Smooth muscle cell (in vitro differentiated cells): ENCODE data around the gene CRNKL1. TPM values are rescaled to one million over a fixed set of nuclear protein-coding genes. Genes with fewer than 3 reads are reported as not detected.

Source experiments
- DNase-seq: peaks from one replicate; lab custom pipeline; 2025; ENCODE audit not compliant: unreplicated experiment; lab: John Stamatoyannopoulos, UW
- H2AFZ ChIP-seq: fragments of 200-600 bp; sonication (generic); 2 replicates; pipeline ENCODE4 v1.6.0; 2016; ENCODE audit warnings: antibody characterized with exemption, low read depth, mild to moderate bottlenecking
- H3F3A ChIP-seq: fragments of 200-600 bp; sonication (generic); 2 replicates; pipeline ENCODE4 v1.6.0; 2017; ENCODE audit warnings: antibody characterized with exemption, low read depth
- H3K27ac ChIP-seq: fragments of 200-600 bp; sonication (generic); 2 replicates; pipeline ENCODE4 v1.5.1; 2016; ENCODE audit warnings: low read depth, mild to moderate bottlenecking
- H3K27me3 ChIP-seq: fragments of 200-600 bp; sonication (generic); 2 replicates; pipeline ENCODE4 v1.6.1; 2016; ENCODE audit warnings: low read depth, mild to moderate bottlenecking
- H3K36me3 ChIP-seq: fragments of 200-600 bp; sonication (generic); 2 replicates; pipeline ENCODE4 v1.5.1; 2016; ENCODE audit warnings: low read depth
- H3K4me1 ChIP-seq: fragments of 200-600 bp; sonication (generic); 2 replicates; pipeline ENCODE4 v1.5.1; 2016; ENCODE audit warnings: low read depth
- H3K4me2 ChIP-seq: fragments of 200-600 bp; sonication (generic); 2 replicates; pipeline ENCODE4 v1.6.0; 2016; ENCODE audit warnings: mild to moderate bottlenecking
- H3K4me3 ChIP-seq: fragments of 200-600 bp; sonication (generic); 2 replicates; pipeline ENCODE4 v1.5.1; 2016; ENCODE audit warnings: mild to moderate bottlenecking
- H3K79me2 ChIP-seq: fragments of 200-600 bp; sonication (generic); 2 replicates; pipeline ENCODE4 v1.6.0; 2016; ENCODE audit warnings: low read depth, mild to moderate bottlenecking
- H3K9ac ChIP-seq: fragments of 200-600 bp; sonication (generic); 2 replicates; pipeline ENCODE4 v1.6.0; 2016; ENCODE audit warnings: low read depth
- H3K9me3 ChIP-seq: fragments of 200-600 bp; sonication (generic); replicated peaks from 2 replicates; pipeline ENCODE4 v1.5.1; 2016; ENCODE audit warnings: low read depth
- H4K20me1 ChIP-seq: fragments of 200-600 bp; sonication (generic); 2 replicates; pipeline ENCODE4 v1.6.0; 2016; ENCODE audit warnings: low read depth
- WGBS: methylation state at CpG from one replicate; pipeline ENCODE4 v1.1.7; 2016; ENCODE audit warnings: low lambda C conversion rate; 5-methylcytosine and 5-hydroxymethylcytosine counted together
- polyA plus RNA-seq: library from polyadenylated mRNA; unstranded; fragments of >200 nt; fragmentation: Nextera tagmentation; extraction: Ambion mirVana; gene quantifications from 2 replicates; pipeline ENCODE4 v1.2.1, GENCODE V29; 2016
- total RNA-seq: library from RNA; depleted of rRNA; stranded (reverse); fragments of >200 nt; gene quantifications from 2 replicates; pipeline ENCODE4 v1.2.3, GENCODE V29; 2014
- TF ChIP-seq, protein P1 (sequence below): fragments of 200-600 bp; sonication (generic); IDR thresholded peaks from 2 replicates; pipeline ENCODE4 v1.5.1; 2017; ENCODE audit warnings: borderline replicate concordance, mild to moderate bottlenecking, antibody characterized with exemption; ENCODE audit not compliant: insufficient read depth, poor library complexity, severe bottlenecking

The CRNKL1 gene
- total and polyA plus RNA-seq, 2 experiments from 2014 or later = 12.3 to 26.0 TPM

GRCh38 chr20:20027284-20027683 is 25.0 kb downstream of the CRNKL1 start:
- TF ChIP-seq, protein P1, sequence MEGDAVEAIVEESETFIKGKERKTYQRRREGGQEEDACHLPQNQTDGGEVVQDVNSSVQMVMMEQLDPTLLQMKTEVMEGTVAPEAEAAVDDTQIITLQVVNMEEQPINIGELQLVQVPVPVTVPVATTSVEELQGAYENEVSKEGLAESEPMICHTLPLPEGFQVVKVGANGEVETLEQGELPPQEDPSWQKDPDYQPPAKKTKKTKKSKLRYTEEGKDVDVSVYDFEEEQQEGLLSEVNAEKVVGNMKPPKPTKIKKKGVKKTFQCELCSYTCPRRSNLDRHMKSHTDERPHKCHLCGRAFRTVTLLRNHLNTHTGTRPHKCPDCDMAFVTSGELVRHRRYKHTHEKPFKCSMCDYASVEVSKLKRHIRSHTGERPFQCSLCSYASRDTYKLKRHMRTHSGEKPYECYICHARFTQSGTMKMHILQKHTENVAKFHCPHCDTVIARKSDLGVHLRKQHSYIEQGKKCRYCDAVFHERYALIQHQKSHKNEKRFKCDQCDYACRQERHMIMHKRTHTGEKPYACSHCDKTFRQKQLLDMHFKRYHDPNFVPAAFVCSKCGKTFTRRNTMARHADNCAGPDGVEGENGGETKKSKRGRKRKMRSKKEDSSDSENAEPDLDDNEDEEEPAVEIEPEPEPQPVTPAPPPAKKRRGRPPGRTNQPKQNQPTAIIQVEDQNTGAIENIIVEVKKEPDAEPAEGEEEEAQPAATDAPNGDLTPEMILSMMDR = no peak
- H3K79me2 ChIP-seq = peaks cover 61% of the 10 kb centered on the region
- DNase-seq = no peak
- H3K9me3 ChIP-seq = no peaks in the 10 kb centered on the region
- no peak overlapping the region for H3K4me2 ChIP-seq
- no peak overlapping the region for H3K4me3 ChIP-seq
- H3F3A ChIP-seq = peaks cover 6% of the 10 kb centered on the region
- peaks cover 60% of the 10 kb centered on the region for H4K20me1 ChIP-seq
- no peaks in the 10 kb centered on the region for H3K27me3 ChIP-seq
- 100% methylated on average over 2 of the region's 2 CpGs for WGBS
- no peak overlapping the region for H3K9ac ChIP-seq
- no peaks in the 10 kb centered on the region for H3K4me1 ChIP-seq
- no peak overlapping the region for H3K27ac ChIP-seq
- no peak overlapping the region for H2AFZ ChIP-seq
- peaks cover 15% of the 10 kb centered on the region for H3K36me3 ChIP-seq

DNA sequence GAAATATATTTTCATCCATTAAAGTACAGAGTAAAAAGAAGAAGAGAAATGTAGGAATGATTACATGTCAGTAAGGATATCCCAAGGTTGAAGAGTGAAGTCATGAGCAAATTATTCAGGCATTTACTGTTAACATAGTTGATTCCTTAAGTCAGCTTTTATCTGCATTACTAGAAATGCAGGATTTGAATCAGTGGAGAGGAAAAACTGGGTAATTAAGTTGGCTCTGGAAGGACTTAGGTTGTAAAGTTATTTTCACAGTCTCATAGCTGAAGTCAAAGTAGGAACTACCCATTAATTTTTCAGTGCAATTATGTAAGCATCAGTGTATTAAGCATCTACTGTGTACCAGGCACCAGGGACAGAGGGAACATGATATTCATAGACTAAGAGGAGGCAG is 27.3 kb downstream of the CRNKL1 start:
- no peak overlapping the region for H2AFZ ChIP-seq
- H3K36me3 ChIP-seq = peaks cover 4% of the 10 kb centered on the region
- TF ChIP-seq, protein P1 = no peak
- H4K20me1 ChIP-seq = peaks cover 65% of the 10 kb centered on the region
- H3K79me2 ChIP-seq = peaks cover 82% of the 10 kb centered on the region
- no peak overlapping the region for H3K27ac ChIP-seq
- no peaks in the 10 kb centered on the region for H3K4me1 ChIP-seq
- H3K4me2 ChIP-seq = no peak overlapping the region
- no peaks in the 10 kb centered on the region for H3K9me3 ChIP-seq
- H3K9ac ChIP-seq = no peak overlapping the region
- no peak for DNase-seq
- H3K4me3 ChIP-seq = no peak overlapping the region
- peaks cover 6% of the 10 kb centered on the region for H3F3A ChIP-seq
- no peaks in the 10 kb centered on the region for H3K27me3 ChIP-seq

DNA sequence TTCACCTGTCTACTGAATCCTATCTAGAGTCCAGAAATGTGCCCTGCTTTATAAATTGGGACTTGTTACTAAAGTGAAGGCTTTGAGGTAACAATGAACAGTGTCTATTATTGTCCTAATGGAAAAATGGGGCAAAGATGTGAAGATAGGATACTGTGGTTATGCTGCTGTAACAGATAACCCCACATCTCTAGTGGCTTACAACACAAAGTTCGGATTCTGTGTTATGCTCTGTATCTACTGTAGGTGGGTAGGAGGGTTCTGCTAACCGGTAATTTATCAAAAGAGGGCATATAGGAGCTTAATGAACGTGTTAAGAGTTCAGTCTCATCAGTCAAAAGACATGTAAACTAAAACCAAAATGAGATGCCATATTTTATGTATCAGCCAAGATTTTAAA is 28.9 kb downstream of the CRNKL1 start:
- H4K20me1 ChIP-seq = peaks cover 60% of the 10 kb centered on the region
- TF ChIP-seq, protein P1 = no peak
- 97% methylated on average over 3 of the region's 3 CpGs for WGBS

GRCh38 chr20:20022498-20022897 is 29.8 kb downstream of the CRNKL1 start:
- peaks cover 3% of the 10 kb centered on the region for H3K36me3 ChIP-seq
- peaks cover 53% of the 10 kb centered on the region for H4K20me1 ChIP-seq
- peaks cover 6% of the 10 kb centered on the region for H3F3A ChIP-seq
- no peak overlapping the region for H3K4me2 ChIP-seq
- peaks cover 95% of the 10 kb centered on the region for H3K79me2 ChIP-seq
- H3K4me1 ChIP-seq = peaks cover 6% of the 10 kb centered on the region
- no peak overlapping the region for H3K4me3 ChIP-seq
- H3K27me3 ChIP-seq = no peaks in the 10 kb centered on the region
- H3K9me3 ChIP-seq = no peaks in the 10 kb centered on the region
- TF ChIP-seq, protein P1 = no peak
- no peak for DNase-seq
- no peak overlapping the region for H3K9ac ChIP-seq
- H3K27ac ChIP-seq = no peak overlapping the region
- no peak overlapping the region for H2AFZ ChIP-seq

More for the DNA sequence above, 28.9 kb downstream of the CRNKL1 start:
- H3K79me2 ChIP-seq = peaks cover 95% of the 10 kb centered on the region
- peaks cover 4% of the 10 kb centered on the region for H3K36me3 ChIP-seq
- no peak for DNase-seq
- H3K4me3 ChIP-seq = no peak overlapping the region
- H3K9me3 ChIP-seq = no peaks in the 10 kb centered on the region
- peaks cover under 1% of the 10 kb centered on the region for H3K4me1 ChIP-seq
- no peak overlapping the region for H3K9ac ChIP-seq
- peaks cover 6% of the 10 kb centered on the region for H3F3A ChIP-seq
- H3K4me2 ChIP-seq = no peak overlapping the region
- no peaks in the 10 kb centered on the region for H3K27me3 ChIP-seq
- H3K27ac ChIP-seq = no peak overlapping the region
- no peak overlapping the region for H2AFZ ChIP-seq
